NCI-H345 (cell line): ENCODE data around the gene NEGR1.

Source experiments
- DNase-seq: peaks from one replicate; lab custom pipeline; 2025; lab: John Stamatoyannopoulos, UW

NEGR1 gene

DNA sequence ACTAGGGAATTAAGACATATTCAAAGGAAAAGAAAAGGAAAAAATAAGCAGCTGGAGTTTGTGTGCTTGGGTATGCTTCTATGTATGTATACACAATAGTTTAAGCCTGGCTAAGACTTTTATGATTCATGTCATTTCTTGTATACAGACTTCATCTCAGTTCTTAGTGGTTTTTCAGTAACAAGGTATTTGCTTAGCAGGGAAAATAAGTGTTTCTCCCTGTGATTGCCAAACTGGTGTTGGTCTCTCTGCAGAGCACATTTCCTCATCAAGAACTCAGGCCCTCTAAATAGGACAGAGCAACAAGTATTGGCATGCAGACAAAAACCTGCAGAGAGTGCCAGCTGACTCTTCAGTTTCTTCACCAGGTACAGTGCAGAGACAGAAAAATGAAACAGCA lies 717.1 kb downstream of the NEGR1 start:
- no peak for DNase-seq

DNA sequence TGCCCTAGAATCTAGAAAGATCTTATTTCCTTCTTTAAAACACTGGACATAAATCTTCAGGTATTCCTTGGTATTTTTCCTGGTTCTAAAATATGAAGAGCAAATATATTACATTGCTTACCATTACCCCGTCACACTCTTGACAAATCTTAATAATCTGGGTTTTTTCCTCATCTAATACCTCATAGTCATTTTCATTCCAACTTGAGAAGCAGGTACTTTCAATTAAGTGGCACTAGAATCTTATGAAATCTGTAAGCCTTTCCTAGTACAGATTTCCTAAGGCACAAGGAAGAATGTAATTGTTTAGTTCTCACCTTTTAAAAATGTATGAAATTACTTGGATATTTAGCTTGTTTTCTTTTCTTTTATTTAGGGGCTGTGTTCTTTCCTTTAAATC lies 720.0 kb downstream of the NEGR1 start:
- no peak for DNase-seq

DNA sequence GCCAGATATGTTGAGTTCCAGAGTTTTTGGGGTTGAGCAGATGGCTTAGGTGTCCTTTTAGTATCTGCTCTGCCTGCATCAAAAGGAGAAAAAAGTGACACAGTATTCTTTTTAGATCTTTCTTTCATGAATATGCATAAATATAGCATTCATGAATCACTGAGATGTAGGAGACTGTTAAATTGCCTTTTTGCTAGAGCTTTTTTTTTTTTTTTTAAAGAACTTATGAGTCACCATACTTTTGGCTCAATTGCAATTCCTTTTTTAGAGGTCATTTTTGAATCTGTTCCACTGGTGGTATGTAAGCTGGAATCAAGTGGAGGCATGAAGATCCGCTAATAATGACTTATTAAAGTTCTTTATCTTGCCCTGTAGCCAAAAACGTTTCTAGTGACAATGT lies 720.6 kb downstream of the NEGR1 start:
- no peak for DNase-seq

DNA sequence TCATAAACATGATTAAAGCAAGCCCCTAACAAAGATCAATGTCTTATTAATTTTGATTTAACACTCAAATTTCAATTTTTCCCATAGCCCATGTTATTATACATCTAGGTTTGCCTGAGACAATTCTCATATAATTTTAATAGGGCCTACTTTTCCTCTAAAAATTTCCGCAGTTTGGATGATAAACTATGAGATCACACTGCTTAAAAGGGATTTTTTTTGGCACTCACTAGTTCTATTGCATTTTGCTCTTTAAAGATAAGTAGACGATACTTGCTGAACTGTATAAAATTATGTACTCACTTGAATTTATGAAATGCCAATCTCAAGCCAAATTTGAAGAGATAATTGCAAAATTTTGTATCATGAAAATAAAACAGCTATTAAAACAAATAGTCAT lies 721.1 kb downstream of the NEGR1 start:
- no peak for DNase-seq

DNA sequence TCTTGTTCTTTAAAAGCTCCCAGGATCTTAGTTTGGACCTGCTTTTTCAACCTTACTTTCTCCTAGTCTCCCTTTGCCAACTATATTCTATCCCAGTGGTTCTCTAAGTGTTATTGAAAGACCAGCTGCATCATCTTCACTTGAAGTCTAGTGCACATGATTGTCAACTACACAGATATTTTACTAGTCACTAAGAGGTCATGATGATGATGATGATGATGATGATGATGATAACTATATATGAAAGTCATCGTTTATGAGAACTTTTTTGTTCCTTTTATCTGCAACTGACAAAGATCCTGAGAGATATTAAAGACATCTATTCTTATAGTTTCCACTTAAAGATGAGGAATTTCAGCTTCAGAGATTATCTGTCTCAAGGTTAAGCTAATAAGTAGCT lies 722.5 kb downstream of the NEGR1 start:
- no peak for DNase-seq

DNA sequence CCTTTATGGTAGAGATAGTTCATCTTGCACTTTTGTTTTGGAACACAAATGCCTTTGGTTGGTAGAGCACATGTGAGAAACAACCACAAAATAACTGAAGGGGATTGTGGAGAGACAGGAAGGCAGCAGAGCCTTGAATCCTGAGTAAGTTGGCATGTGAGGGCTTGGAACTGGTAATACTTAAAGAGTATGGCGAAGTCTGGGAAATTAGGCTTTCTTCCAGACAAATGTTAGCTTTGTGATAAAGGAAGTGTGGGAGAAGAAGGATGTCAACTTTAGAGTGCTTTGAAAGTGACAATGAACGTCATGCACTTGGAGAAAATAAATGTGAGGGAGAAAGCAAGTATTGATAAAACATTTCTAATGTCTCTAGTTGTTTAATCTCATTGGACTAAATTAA lies 725.2 kb downstream of the NEGR1 start:
- DNase-seq, result no peak

DNA sequence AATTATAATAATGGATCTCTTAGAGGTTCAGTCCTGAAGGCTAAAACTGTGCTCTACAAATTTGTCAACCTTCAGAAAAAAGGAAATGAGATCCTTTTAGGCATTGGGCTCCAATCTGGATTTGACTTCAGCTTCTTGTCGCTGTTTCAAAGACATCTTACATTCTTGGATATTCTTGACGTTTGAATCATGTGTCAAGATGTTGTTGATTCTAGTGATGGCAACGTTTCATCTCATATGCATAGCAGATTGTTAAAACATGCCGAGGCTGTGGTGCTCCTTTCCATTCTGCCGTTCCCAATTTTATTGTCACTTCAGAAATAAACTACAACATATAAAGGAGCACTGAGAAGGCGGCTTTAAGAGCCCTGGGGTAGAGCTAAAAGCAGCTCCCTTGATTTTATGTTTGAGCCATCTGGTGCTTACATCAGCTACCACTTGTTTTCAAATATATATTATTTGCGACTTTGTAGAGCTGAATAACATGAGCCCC lies 733.9 kb downstream of the NEGR1 start:
- DNase-seq, result no peak

DNA sequence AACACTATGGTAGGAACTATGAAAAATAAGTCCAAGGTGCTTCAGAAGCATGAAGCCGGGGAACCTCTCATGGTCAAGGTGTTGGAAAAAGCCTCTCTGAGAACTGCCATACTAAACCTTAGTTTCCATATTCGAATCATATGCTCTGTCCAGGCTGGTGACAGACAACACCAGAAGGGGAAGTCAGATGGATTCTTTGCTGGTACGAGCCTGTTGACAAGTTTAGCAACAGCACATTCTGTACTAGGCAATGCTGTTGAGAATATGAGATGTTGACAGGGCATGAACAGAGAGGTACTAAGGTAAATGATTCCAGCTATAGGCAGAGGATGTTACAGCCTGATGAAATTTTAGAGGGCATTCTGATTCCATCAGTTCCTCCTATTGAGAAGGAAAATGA lies 740.2 kb downstream of the NEGR1 start:
- DNase-seq, result no peak

DNA sequence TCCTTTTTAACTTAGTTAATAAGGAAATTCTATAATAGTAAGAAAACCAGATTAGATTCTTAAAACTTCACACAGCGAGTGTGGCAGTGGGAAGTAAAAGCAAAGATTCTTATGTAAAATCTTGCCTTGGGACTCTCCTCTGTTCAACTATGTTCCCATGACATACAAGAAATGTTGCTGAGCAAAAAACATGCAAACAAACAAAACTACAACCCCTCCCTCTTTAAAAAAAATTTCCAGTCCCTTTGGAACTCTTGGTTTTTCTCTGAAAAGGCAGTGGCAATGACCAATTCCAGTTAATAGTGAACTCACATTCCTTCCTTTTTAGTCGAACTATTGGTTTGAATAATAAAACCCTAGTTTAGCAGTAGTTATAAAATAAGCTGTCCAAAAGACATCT lies 748.4 kb downstream of the NEGR1 start:
- no peak for DNase-seq

DNA sequence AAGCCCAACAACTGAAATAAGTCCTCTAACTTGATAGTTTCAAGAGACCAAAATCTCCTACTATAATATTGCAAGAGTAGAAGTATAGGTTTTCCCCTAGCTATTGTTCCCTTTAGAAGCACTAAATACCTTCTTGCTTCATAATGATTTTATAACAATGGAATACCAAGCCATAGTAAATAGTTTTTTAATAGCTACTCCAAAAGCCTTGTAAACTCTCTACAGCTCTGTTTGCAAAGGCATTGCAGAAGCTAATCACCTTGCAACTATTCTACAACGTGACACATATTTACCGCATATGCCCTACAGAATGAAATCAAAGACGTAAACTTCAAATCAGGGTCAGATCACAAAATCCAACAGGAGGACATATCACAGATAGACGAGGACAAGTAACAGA lies 750.0 kb downstream of the NEGR1 start:
- no peak for DNase-seq

DNA sequence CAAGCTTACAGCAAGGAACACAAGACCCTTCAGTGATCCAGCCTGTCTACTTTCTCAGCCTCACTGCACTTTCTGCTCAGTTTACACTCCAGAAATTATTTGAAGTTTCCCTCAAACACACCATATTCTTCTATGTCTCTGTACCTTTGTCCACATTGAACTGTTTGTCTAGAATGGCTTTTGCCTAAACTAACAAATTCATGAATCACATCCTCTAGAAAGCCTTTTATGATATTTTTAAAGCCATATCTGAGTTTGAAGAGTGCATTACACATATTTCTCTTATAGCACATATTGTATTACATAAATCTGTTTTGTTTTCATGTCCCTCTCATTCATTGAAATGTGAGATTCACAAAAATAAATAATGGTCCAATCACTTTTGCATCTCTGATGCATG lies 755.5 kb downstream of the NEGR1 start:
- no peak for DNase-seq

DNA sequence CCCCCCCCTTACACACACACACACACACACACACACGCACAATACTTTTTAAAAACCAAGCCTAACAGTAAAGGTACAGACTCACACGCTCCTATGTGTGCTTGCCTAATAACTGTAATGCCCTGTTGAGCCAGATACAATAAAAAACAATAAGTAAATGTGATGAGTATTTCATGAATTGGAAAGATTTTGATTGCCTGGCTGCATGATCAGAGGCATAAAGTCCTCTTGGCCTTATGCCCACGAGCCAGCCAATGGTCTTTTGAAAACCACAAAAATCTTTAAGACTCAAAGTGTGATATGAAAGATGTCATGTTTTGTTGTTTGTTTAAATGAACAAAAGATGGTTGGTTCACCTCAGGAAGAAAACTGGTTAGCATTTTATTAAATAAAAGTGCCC lies 759.6 kb downstream of the NEGR1 start:
- DNase-seq, result no peak

DNA sequence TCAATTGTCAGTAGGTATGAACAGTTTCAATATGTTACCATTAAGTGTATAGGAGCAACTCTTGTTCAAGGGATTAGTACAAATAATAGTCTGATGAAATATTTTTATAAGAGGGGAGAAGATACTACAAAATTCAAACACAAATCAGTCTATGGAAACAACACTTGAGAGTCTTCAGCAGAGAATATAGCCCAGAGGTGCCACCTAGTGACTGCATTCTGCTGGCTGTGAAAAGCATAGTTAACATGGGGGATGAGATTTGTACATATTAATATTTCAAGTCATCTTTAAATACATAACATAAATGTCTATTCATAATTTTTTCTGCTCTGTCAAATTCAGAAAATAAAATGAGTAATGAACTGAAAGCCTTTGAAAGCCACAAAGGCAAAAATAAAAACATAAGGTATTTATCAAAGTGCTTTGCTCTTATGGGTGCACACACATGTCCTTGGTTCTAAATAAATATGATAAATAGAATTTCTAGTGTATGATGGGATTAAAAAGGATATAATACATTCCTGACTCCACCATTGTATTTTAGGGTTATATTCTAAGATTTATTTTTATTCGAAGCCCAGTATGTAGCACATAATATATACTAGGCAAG lies 760.6 kb downstream of the NEGR1 start:
- peak; percentile 12 for DNase-seq

DNA sequence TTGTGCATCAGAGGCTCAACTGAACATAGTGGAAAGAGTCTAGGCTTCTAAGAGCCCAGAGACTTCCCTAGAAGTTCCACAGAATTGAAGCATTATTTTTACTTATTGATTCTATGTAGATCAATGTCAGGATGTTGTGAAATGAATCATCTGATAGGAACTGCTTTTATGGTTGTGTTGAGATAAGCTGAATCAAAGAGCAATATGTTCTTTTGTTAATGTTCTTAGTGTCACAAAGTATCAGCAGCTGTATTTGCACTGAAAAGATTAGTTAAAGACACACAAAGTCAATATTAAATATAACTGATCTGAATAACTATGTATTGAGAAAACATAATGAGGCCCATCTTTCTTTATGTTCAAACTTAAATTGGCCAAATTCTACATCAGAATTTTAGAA lies 770.8 kb downstream of the NEGR1 start:
- DNase-seq, result no peak

DNA sequence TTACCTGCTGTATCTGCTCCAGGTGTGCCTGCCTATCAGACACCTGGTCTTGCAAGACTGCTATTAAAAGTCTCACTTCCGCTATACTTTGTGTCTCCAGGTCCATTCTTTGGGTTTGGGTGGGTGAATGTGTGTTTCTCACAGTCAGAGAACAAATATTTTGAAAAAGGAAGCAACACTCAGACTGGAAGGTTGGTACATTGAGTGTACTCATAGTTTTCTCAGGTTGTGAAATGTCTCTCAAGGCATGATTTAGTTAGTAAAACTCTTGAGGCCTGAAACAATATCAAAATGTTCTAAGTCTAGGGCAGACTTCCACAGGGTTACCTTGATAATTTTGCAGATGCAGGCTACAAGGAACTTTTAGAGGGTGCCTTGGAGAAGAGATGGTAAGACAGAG lies 771.6 kb downstream of the NEGR1 start:
- DNase-seq, result no peak

DNA sequence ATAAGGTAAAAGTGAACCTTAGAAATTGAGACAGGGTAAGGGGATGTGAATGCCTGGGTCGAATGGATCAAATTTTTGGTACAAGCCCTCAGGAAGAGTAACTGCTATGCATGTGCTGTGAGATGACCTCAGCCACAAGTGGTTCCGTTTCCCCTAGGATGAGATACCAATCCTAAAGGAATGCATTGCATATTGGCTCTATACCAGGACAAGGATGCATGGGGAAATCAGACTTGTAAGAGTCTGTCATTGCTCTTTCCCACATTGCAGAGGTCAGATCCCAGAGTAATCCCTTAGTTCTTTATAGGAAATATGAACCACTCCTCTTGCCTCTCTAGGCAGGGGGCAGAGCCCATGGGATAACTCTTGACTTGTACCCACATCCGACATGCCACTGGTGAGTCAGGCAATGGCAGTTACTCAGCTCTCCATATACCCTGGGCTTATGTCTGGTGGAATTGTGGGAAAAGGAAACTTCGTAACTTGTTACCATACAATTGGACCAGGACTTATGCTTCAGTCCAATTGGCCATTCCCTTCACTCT lies 773.2 kb downstream of the NEGR1 start:
- DNase-seq, result no peak

DNA sequence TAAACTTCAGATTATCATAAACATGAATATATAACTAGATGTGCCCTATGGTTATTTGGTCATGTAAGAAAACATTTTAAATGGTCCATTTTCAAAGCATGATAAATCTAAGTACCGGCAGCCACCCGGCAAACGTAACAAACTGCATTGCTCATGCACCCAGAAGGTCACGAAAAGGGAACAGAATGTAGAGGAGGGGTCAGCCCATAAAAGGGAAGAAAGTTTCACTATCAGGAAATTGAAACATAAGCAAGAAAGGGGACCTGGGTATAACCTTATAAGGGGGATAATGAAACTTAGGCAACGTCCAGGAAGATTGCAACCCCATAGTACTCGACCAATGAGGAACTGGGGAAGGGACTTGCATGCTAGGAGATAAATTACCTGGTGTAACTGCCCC lies 780.3 kb downstream of the NEGR1 start:
- no peak for DNase-seq

DNA sequence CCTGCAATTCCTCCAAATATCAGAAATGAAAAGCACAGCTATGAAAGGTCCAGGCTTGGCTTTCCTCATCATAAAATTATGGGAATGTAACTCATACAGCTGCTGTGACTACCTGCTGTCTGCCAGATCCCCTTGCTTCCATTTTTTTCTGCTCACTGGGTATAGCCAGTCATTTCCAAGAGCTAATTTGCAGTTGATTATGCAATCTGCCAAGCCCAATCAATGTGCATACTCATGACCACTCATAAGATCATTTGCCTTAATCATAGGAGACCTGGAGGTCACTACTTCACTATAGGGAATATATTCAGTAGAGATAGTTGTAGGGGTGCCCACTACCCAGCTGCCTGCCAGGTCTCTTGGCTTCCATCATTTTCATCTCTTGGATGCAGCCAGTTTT lies 783.8 kb downstream of the NEGR1 start:
- no peak for DNase-seq

DNA sequence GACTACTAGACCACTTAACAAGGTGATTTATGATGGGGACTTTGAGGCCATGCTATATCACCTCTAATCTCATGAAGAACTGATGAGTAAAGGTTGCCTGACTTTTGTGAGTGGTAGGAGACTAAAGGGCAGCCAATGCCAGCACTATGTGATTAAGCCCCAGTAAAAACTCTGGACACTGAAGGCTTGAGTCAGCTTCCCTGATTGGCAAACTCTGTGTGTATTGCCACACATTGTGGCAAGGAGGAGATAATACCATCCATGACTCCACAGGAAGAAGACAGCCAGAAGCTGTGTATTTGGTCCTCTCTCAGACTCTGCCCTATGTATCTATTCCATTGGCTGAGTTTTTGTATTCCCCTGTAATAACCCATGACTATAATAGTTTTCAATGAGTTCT lies 788.2 kb downstream of the NEGR1 start:
- no peak for DNase-seq

DNA sequence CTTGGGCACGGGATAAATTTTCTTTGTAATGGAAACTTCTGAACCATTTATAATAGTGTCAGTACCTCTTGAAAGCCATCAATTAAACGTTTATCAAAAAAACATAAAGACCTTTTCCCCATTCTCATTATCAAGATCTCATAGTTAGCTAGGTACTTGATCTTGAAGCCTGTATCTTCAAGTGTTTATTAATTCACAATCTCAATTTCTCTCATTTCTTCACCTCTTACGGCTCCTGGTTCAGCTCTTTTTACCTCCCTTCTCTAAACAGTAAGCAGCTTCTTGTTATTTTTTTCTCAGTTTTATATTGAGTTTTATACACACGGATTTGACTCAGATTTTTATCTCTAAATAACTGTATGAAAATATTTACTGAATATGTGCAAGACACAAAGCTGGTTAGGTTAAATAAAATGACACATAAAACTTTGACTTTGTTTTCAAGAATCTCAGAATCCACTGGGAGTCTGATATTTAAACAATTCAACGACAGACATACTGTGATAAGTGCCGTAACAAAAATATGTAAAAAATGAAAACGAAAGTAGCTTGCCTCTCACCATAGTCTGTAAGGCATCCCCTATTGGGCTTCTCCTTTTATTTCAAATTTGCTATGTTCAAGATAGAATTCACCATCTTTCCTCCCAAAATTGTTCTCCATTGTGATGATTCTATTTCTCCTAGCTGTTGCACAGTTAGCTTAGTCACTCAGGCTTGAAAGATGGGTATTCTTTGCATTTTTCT lies 789.9 kb downstream of the NEGR1 start:
- DNase-seq, result no peak

DNA sequence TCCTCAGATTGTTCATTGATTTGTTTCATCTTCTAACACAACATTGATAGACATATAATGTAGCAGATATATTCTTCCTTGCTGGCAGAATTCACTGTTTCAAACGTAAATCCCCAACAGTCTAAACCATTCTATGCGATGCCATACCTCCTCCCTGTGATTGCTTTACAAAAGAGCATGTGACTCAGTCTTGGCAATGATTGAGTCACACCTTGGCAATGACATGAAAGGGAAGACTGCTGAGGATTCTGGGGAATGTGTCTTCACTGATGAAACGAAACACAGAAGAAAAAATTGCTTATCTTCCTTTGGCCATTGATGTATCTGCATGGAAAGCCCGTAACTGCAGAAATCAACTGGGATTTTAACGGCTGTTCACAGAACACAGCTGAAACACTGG lies 791.9 kb downstream of the NEGR1 start:
- DNase-seq, result no peak

DNA sequence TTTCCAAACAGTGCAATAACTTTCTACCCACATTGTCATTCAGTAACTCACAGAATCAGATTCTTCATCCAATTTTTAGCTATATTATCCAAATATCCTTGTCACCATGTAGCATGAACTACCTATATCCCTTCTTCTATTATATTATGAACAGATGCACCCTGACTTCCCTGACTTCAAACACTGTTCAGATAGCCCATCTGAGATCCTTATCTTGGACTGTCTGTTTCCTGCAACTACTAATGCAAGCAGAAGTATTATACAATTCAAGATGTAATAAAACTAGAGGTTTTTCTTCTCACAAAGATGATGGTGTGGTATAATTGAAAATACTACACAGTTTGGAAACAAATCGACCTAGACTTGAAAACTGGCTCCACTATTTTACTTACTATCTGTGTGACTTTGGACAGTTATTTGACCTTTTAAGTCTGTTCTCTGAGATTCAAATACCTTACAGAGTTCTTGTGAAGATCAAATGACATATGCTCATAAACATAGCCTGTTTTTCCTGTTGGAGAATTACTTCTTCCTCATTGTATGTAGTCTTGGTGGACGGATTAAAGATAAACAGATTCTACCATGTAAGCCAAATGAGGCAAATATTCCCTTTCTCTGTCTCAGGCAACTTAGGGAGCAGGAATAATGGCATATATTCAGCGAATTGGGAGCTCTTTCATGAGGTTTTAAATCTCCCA lies 793.6 kb downstream of the NEGR1 start:
- no peak for DNase-seq

DNA sequence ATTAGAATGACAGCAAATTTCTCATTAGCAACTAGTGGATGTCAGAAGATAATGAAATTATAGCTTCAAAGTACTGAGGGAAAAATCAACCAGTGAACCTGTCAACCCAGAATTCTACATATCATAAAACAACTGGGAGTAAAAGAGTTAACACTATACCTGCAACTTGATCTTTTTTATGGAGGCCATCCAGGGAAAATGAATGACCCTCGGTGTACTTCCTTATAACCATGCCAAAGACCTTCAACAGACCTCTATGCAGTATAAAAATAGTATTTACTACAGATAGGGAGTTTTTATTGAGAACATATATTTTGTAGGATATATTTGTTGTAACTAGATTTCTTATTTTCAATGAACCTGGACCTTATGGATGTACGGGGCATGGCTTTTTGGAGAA lies 809.0 kb downstream of the NEGR1 start:
- DNase-seq, result no peak
